CD1c-positive myeloid dendritic cell (primary cell): ENCODE results near the gene CAVIN1.
"Not testable (repeated sequence)": the region's sequence is repeated elsewhere in the genome, so short reads cannot be mapped to it uniquely, and the experiment has no call there.

Experiments
- DNase-seq: peaks from one replicate; pipeline ENCODE4 v3.0.0-alpha.2; 2016; ENCODE audit errors: extremely low spot score

Gene CAVIN1

DNA sequence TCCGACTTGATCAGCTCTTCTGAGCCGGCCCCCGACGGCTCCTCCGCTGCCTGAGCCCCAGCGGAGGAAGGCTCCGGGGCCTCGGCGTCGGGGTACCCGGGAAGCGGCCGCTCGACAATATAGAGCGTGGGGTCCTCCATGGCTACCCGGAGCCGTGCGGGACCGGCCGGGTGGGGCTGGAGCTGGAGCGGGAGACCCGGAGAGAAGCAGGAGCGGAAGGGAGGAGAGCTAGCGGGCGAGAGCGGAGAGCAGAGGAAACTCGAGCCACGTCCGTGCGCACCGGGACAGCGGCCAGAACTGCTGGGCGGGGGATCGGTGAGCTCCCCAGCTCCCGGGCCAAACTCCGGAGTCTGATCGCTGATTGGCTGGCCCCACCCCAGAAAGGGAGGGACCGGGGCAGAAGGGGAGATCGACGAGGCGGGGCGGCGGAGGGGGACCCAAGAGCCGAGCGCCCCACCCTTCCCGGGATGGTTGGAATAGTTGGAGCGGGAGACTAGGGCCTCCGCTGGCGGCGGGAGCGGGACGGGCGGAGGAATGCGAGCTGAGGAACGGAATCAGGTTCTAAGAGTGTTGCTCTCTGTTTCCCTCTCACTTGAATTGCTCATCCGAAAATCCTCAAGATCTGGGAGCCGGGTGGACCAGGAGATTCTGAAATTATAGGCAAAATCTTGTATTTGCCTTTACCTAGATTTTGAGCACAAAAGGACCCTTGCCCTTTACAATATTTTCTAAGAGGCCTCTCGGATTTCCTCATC is at the start of gene CAVIN1:
CAVIN1 (minus strand) TSS at position 299 of the 755 bp plus-strand sequence; CDS start at position 140, 159 bp downstream.
- DNase-seq, result peak; percentile 35

- DNase-seq, result no peak
Observed at GRCh38 chr17:42467889-42468288, 44.8 kb upstream of the CAVIN1 start.

- DNase-seq, result no peak
Observed at GRCh38 chr17:42463976-42464400, 40.9 kb upstream of the CAVIN1 start.

- peak; percentile 50 for DNase-seq
Observed at GRCh38 chr17:42460371-42460770, 37.3 kb upstream of the CAVIN1 start.

GRCh38 chr17:42459801-42460281 is 36.8 kb upstream of the CAVIN1 start:
- peak; percentile 35 for DNase-seq

- DNase-seq, result peak; percentile 42
Observed at GRCh38 chr17:42459256-42459800, 36.3 kb upstream of the CAVIN1 start.

- DNase-seq, result peak; percentile 93
Observed at GRCh38 chr17:42458497-42459255, 35.6 kb upstream of the CAVIN1 start, which contains the start of gene ATP6V0A1. Gene ATP6V0A1, plus strand, starts transcription at chr17:42458878. Its CDS starts 2,017 bp downstream, at chr17:42460895.

DNA sequence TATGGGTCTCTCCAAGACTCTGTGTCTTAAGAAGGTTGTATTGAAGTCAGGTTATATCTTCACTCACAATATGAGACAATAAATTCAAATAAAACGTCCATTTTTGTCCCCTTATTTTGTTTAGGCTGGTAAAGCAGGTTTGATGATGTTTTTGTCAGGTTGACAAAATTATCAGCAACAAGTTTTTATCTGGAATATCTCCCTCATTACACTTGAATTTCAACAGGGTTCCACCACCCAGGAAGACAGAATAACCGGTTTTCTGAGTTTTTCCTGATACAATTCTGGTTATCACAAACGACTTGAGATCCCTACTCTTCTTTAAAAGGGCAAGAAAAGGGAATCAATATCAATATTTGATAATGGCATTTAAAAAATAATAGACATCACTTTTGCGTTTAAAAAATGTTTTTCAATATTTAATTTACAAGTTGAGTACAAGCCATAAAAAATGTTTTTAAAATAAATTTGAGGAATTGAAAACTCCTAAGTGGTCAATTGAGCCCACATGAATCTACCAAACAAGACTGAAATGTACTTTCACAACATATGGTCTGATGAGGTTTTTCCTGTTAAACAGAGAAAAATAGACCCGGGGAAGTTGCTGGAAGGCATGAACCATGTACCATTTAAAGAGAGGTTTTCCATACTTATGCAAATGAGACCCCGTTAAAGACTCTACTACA is 34.2 kb upstream of the CAVIN1 start:
- DNase-seq, result peak; percentile 89

- DNase-seq, result peak; percentile 90
Observed at GRCh38 chr17:42456223-42457106, 33.4 kb upstream of the CAVIN1 start.

GRCh38 chr17:42454987-42455386 is 31.9 kb upstream of the CAVIN1 start:
- DNase-seq, result not testable (repeated sequence)

DNA sequence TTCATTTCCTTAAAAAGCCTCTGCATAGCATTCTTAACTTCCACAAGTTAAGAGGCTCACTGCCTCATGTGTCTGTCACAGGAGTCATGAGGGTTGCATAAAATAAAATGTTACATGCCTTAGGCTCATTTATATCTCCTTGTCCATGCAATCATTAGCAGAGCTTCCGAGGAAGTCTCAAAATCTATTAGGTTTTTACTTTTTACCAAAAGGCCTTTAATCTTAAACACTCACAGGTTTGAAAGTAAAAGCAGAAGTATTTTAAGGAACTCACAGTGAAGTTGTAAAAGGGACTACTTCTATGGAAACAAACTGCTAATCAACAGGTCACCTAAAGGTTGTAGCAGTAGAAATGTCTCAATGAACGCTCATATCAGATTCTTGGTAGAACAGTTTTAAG is 30.4 kb upstream of the CAVIN1 start:
- peak; percentile 82 for DNase-seq

DNA sequence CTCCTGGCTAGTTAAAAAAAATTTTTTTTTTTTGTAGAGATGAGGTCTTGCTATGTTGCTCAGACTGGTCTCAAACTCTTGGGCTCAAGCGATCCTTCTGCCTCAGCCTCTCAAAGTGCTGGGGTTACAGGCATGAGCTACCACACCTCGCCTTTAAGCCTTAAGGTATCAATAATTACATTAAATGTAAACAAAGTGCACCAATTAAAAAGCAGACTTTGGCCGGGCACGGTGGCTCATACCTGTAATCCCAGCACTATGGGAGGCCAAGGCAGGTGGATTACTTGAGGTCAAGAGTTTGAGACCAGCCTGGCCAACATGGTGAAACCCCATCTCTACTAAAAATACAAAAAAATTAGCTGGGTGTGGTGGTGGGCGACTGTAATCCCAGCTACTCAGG is 28.2 kb upstream of the CAVIN1 start:
- not testable (repeated sequence) for DNase-seq

DNA sequence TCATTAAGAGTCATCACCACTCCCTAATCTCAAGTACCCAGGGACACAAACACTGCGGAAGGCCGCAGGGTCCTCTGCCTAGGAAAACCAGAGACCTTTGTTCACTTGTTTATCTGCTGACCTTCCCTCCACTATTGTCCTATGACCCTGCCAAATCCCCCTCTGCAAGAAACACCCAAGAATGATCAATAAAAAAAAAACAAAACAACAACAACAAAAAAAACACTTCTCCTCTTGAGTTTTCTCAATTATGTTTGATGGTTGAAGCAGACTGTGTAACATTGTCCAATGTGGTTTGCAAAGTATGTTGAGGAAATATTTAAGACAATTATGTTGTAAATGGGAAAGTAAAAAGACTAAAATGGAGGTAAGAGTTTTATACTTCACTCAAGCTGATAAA is 26.8 kb upstream of the CAVIN1 start:
- DNase-seq, result not testable (repeated sequence)

DNA sequence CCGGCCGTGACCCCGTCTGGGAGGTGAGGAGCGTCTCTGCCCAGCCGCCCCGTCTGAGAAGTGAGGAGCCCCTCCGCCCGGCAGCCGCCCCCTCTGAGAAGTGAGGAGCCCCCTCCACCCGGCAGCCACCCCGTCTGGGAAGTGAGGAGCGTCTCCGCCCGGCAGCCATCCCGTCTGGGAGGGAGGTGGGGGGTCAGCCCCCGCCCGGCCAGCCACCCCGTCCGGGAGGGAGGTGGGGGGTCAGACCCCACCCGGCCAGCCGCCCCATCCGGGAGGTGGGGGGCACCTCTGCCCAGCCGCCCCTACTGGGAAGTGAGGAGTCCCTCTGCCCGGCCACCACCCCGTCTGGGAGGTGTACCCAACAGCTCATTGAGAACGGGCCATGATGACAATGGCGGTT is 26.1 kb upstream of the CAVIN1 start:
- not testable (repeated sequence) for DNase-seq

- no peak for DNase-seq
Observed at GRCh38 chr17:42442196-42442565, 19.1 kb upstream of the CAVIN1 start.

DNA sequence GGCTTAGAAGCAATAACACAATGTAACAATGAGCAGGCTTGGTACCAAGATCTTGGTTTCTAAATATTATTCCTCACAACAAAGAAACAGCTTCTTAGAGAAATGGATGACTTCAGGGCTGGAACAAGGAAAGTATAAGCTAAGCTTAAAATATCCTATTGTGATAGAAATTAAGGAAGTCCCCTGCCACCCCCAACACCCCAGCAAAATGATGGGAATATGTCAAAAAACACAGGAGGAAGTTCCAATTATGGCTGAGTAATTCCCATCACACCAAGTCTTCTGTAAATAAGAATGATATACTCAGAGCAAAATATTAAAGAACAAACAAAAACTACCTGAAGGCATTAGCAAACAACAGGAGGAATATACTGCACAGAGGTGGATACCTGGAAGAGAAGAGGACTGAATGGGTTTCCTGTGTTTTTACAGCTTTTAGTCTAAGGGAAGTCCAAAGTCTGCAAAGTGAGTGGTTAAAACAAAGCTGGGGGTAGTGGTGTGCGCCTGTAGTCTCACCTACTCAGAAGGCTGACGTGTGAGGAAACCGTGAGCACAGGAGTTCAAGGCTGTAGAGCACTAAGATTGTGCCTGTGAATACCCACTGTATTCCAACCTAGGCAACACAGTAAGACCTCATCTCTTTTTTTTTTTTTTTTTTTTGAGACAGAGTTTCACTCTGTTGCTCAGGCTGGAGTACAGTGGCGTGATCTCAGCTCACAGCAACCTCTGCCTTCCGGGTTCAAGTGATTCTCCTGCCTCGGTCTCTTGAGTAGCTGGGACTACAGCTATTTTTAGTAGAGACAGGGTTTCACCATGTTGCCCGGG is 18.5 kb upstream of the CAVIN1 start:
- peak; percentile 64 for DNase-seq

DNA sequence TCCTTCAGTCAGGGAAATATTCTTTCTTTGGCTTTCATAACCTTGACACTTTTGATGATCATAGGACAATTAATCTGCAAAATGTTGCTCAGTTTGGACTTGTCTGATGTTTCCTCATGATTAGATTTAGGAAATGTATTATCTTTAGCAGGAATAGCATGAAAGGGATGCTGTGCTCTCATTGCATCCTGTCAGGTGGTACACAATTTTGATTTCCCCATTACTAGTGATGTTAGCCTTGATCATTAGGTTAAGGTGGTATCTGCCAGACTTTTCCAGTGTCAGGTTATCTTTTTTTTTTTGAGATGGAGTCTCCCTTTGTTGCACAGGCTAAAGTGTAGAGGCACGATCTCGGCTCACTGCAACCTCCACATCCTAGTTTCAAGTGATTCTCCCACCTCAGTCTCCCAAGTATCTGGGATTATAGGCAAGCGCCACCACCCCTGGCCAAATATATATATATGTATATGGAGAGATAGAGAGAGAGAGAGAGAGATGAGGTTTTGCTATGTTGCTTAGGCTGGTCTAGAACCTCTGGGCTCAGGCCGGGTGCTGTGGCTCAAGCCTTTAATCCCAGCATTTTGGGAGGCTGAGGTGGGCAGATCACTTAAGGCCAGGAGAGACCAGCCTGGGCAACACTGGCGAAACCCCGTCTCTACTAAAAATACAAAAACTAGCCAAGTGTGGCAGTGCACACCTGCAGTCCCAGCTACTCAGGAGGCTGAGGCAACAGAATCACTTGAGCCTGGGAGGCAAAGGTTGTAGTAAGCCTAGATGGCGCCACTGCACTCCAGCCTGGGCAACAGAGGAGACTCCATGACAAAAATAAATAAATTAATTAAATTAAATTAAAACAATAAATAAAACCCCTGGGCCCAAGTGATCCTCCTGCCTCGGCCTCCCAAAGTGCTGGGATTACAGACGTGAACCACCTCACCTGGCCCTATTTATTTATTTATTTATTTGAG is 15.8 kb upstream of the CAVIN1 start:
- peak; percentile 40 for DNase-seq

DNA sequence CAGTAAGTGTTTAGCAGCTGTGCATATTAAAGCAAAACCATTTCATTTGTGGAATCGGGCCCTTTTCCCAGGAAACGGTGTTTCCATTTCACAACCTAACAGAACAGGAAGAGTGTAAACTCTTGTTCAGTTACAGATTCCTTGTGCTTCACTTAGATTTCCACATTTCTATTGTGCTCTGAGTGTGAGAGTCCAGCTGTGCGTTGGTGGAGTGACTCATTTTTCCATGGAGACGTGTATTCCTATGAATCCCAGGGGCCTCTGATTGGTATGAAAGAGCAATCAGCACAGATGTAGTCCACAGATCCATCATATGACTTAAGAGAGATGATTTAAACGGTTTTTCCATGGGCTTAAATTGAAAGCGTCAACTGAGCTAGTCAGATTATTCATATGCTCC is 13.3 kb upstream of the CAVIN1 start:
- DNase-seq, result peak; percentile 75

DNA sequence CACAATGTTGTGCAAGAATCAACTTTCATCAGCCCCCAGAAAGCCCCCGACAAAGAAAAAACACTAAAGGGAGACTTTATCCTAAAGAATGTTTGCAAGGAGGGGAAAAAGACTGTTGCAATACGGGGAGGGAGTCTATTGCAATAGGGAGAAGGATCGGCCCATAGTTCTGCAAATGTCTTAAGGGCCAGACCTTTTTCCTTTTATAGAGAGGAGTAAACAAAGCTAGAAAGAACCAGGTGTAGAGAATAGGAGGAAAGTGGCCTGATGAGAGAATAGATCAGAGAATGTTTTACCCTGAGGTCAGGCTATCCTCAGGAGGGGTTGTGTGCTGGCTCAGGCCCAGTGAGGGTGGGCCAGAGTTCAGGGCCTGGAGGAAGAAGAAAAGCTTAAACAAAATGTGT is 8.7 kb upstream of the CAVIN1 start:
- no peak for DNase-seq
